ENCODE results near the gene CCDC190.

DNA sequence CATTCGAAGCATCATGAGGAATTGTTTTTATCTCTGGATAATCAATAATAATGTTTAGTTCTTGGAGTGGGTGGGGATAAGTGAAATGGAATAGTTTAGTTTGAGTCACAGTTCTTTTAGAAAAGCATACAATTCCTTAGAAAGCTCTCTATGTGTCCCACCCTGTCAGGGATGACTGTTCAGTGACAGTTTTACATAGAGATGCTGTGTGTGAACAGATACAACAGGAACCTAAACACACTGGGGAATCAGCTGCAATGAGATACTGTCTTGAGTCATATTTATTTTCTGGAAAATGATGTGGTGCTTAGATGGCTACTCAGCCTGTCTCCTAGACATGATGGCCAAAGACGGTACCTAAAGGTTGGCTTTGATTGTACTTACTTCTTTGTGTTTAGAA is 25.7 kb upstream of the CCDC190 start:
- TF ChIP-seq EP300 (IDR thresholded peaks at IDR 0.05; ENCODE audit: low read depth) (no peak), POLR2A (IDR thresholded peaks at IDR 0.05) (no peak)
- TF ChIP-seq, protein P1, sequence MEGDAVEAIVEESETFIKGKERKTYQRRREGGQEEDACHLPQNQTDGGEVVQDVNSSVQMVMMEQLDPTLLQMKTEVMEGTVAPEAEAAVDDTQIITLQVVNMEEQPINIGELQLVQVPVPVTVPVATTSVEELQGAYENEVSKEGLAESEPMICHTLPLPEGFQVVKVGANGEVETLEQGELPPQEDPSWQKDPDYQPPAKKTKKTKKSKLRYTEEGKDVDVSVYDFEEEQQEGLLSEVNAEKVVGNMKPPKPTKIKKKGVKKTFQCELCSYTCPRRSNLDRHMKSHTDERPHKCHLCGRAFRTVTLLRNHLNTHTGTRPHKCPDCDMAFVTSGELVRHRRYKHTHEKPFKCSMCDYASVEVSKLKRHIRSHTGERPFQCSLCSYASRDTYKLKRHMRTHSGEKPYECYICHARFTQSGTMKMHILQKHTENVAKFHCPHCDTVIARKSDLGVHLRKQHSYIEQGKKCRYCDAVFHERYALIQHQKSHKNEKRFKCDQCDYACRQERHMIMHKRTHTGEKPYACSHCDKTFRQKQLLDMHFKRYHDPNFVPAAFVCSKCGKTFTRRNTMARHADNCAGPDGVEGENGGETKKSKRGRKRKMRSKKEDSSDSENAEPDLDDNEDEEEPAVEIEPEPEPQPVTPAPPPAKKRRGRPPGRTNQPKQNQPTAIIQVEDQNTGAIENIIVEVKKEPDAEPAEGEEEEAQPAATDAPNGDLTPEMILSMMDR (IDR thresholded peaks at IDR 0.05) = no peak
